BE2C (cell line): ENCODE results near the gene LEFTY1.

ENCODE experiments used
- DNase-seq: peaks from one replicate; pipeline ENCODE4 v3.0.0-alpha.2; 2020
- H3K27me3 ChIP-seq: fragments of 250-450 bp; sonication (Bioruptor Pico); 2 replicates; pipeline ENCODE4 v1.5.1; 2020; ENCODE audit warnings: mild to moderate bottlenecking
- H3K36me3 ChIP-seq: fragments of 250-450 bp; sonication (Bioruptor Pico); 2 replicates; pipeline ENCODE4 v1.5.1; 2020; ENCODE audit warnings: mild to moderate bottlenecking
- H3K4me1 ChIP-seq: fragments of 250-450 bp; sonication (Bioruptor Pico); 2 replicates; pipeline ENCODE4 v1.5.1; 2020
- H3K4me3 ChIP-seq: 2 replicates; pipeline ENCODE4 v1.5.1; 2011; ENCODE audit warnings: low read depth, low read length
- H3K9me3 ChIP-seq: fragments of 250-450 bp; sonication (Bioruptor Pico); 2 replicates; pipeline ENCODE4 v1.5.1; 2020
- TF ChIP-seq, protein P1 (sequence below): IDR thresholded peaks from 2 replicates; pipeline ENCODE4 v1.5.1; 2012; ENCODE audit warnings: mild to moderate bottlenecking, low read depth, low read length

Gene LEFTY1

DNA sequence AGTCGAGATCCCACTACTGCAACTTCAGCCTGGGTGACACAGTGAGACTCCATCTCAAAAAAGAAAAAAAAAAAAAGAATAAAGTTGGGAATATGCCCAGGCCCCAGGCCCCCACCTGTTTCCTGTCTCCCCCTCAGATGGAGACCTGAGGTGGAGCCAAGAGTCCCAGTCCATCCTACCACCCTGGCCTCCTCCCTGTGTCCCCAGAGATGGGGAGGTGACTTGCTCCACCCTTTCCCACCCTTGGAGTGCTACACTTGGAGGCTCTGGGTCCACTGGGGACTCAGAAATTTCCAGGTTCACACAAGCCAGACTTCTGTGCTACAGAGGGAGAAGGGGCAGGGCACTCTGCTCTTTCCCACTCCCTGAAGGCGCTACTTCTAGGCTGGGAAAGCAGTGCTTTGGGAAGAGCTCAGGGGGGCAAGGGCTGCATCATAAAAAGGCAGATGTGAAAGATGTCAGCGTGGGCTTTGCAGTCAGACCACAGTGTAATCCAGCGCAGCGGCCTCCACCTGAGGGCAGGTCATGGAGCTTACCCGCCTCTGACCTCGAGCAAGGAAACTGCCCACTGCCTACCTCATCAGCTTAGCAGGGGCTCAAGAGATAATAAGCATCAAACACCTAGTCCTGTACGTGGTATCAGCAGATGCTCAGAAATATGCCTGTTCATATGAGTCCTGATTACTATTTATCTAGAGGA is 20.2 kb downstream of the LEFTY1 start:
- TF ChIP-seq, protein P1, sequence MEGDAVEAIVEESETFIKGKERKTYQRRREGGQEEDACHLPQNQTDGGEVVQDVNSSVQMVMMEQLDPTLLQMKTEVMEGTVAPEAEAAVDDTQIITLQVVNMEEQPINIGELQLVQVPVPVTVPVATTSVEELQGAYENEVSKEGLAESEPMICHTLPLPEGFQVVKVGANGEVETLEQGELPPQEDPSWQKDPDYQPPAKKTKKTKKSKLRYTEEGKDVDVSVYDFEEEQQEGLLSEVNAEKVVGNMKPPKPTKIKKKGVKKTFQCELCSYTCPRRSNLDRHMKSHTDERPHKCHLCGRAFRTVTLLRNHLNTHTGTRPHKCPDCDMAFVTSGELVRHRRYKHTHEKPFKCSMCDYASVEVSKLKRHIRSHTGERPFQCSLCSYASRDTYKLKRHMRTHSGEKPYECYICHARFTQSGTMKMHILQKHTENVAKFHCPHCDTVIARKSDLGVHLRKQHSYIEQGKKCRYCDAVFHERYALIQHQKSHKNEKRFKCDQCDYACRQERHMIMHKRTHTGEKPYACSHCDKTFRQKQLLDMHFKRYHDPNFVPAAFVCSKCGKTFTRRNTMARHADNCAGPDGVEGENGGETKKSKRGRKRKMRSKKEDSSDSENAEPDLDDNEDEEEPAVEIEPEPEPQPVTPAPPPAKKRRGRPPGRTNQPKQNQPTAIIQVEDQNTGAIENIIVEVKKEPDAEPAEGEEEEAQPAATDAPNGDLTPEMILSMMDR: no peak
- no peaks in the 10 kb centered on the region for H3K4me1 ChIP-seq
- no peaks in the 10 kb centered on the region for H3K27me3 ChIP-seq
- no peak for DNase-seq
- H3K9me3 ChIP-seq: no peaks in the 10 kb centered on the region
- no peaks in the 10 kb centered on the region for H3K36me3 ChIP-seq
- H3K4me3 ChIP-seq: no peak overlapping the region

DNA sequence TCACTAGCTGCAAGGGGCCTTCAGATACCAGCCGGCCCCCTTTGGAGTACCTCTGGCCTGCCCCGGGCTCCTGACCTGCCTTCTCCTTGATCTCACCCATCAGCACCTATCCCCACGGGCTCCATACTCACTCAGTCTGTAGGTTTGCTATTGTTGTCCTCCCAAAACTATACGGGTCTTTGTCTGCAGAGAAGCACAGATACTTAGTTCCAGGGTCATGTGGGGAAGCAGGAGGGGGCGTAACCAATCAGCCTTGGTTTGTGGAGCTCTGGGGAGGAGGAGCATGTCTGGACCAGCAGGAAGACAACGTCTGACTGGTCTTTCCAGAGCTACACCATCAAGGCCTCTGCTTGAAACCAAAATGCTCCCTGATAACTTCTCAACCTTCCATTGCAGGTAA is 22.0 kb downstream of the LEFTY1 start:
- H3K9me3 ChIP-seq: no peaks in the 10 kb centered on the region
- no peaks in the 10 kb centered on the region for H3K27me3 ChIP-seq
- no peak overlapping the region for H3K4me3 ChIP-seq
- TF ChIP-seq, protein P1: no peak
- no peak for DNase-seq
- no peaks in the 10 kb centered on the region for H3K4me1 ChIP-seq
- no peaks in the 10 kb centered on the region for H3K36me3 ChIP-seq

DNA sequence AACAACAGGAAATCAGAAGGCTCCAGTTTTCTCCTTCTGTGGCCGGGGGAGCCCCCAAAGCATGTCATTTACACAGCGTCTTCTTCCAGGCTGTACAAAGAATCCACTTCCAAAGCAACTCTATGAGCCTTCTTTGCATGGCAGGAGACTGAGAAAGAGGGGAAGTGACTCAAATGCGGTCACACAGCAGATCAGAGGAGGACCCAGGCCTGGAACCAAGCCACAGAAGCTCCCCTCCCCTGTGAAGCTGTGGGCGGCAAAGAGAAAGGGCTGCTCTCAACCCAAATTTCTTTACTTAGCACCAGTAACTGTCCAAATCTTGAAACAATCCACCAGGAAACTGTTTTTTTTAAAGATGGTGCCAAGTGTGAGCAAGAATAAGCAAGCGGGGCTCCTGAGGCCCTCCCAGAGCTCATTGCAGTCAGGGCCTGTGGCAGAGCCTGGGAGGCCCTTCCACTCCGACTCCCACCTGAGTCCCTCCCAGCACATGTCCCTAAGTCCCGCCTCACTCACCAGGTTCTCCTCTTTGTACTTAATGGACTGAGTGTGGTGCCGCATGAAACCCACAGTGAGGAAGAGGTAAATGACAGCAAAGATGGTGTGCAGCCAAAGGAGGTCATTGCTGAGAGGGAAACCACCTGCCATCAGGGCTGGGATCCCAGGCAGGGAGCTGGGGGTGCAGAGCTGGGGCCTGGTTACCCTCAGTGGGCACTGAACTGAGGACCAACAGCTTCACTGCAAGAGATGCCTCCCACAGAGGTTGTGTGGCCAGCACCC is 22.7 kb downstream of the LEFTY1 start:
- TF ChIP-seq, protein P1: no peak
- H3K4me3 ChIP-seq: no peak overlapping the region
- no peaks in the 10 kb centered on the region for H3K9me3 ChIP-seq
- no peak for DNase-seq
- H3K27me3 ChIP-seq: no peaks in the 10 kb centered on the region
- H3K36me3 ChIP-seq: no peaks in the 10 kb centered on the region
- no peaks in the 10 kb centered on the region for H3K4me1 ChIP-seq

DNA sequence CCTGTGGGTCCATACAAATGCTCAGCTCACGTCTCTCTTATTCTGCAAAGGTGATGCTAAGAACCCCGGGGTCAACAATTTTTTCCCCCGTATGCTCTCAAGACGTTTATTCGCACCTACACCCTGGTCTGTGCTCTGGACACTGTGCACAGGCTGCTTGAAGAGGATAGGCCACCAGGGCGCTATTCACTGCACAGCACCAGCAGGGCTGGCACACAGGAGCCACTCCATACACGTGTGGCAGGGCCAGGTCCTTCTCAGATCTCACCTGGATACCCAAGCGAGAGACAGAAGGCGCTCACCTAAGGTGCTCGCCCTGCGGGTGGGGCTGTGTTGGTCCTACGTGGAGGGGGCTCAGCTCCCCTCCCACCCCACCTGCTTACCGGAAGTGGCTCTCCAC is 23.4 kb downstream of the LEFTY1 start:
- Histone ChIP-seq H3K4me1 (no peaks in the 10 kb centered on the region), H3K9me3 (no peaks in the 10 kb centered on the region), H3K36me3 (no peaks in the 10 kb centered on the region), H3K4me3 (no peak overlapping the region), H3K27me3 (no peaks in the 10 kb centered on the region)
- TF ChIP-seq, protein P1: no peak
- no peak for DNase-seq

DNA sequence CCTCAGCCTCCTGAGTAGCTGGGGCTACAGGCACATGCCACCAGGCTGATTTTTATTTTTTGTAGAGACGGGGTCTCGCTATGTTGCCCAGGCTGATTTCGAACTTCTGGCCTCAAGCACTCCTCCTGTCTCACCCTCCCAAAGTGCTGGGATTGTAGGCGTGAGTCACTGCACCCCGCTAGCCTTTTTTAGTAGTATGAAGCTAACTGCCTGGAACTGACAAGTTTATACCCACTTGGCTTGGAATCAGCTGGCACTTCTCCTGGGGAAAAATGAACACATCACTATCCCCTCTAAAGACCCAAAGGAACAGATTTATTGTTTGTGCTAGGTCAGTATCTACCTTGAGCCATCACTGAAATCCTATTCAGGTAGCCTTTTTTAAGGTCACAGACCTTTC is 25.8 kb downstream of the LEFTY1 start:
- Histone ChIP-seq H3K4me1 (no peaks in the 10 kb centered on the region), H3K36me3 (no peaks in the 10 kb centered on the region), H3K27me3 (no peaks in the 10 kb centered on the region), H3K9me3 (no peaks in the 10 kb centered on the region), H3K4me3 (no peak overlapping the region)
- TF ChIP-seq, protein P1: no peak
- DNase-seq: no peak

DNA sequence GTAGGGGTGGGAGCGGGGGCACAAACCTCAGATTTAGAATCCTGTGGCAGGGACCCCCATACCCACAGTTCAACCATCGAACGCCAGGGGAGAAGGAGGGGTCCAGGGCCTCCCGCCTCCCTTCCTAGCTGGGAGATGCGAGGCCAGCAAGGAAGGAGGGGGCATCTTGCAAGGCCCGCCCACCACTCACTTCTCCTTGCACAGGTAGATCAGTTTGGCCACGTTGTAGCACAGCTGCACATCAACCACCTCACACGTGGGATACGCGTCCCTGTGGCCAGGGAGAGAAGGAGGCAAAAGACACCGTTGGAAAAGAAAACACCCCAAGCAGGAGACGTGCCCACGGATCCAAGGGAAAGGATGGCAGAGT is 26.4 kb downstream of the LEFTY1 start:
- Histone ChIP-seq H3K4me1 (no peaks in the 10 kb centered on the region), H3K9me3 (no peaks in the 10 kb centered on the region), H3K27me3 (no peaks in the 10 kb centered on the region), H3K36me3 (no peaks in the 10 kb centered on the region), H3K4me3 (no peak overlapping the region)
- TF ChIP-seq, protein P1: no peak
- no peak for DNase-seq
